Skeletal muscle tissue (tissue), 5 donors: ENCODE measurements around the gene DLK2. TPM values are rescaled to one million over a fixed set of nuclear protein-coding genes. Genes with fewer than 3 reads are reported as not detected.

Experiments used
- H3K27ac ChIP-seq: one replicate; pipeline ENCODE4 v1.7.0; 2013; ENCODE audit warnings: mild to moderate bottlenecking, low read depth, low read length, inconsistent platforms
- H3K27me3 ChIP-seq, 3 donors: one replicate each; pipeline ENCODE4 v1.7.0; 2013; ENCODE audit warnings: low read length in 3 of 3; ENCODE audit not compliant: control insufficient read depth in 3 of 3, insufficient read depth in 3 of 3
- H3K36me3 ChIP-seq, 3 donors: one replicate each; pipeline ENCODE4 v1.7.0; 2013; ENCODE audit warnings: low read length in 3 of 3; ENCODE audit not compliant: control insufficient read depth in 3 of 3, insufficient read depth in 3 of 3
- H3K4me1 ChIP-seq, 3 donors: one replicate each; pipeline ENCODE4 v1.7.0; 2013; ENCODE audit warnings: low read length in 3 of 3, mild to moderate bottlenecking in 3 of 3; ENCODE audit not compliant: control insufficient read depth in 3 of 3, insufficient read depth in 3 of 3
- H3K4me3 ChIP-seq, 3 donors: one replicate each; pipeline ENCODE4 v1.7.0; 2013; ENCODE audit warnings: low read length in 3 of 3
- H3K9ac ChIP-seq, 3 donors: one replicate each; pipeline ENCODE4 v1.7.0; 2013; ENCODE audit warnings: low read length in 3 of 3, mild to moderate bottlenecking in 3 of 3, moderate library complexity in 2 of 3, low read depth in 1 of 3
- H3K9me3 ChIP-seq, 3 donors: one replicate each; pipeline ENCODE4 v1.7.0; 2013; ENCODE audit warnings: low read length in 3 of 3; ENCODE audit not compliant: control insufficient read depth in 3 of 3
- small RNA-seq: library from RNA; depleted of rRNA; stranded (forward); fragments of <200 nt; gene quantifications from one replicate; pipeline ENCODE3, GENCODE V24; 2014
- total RNA-seq: library from RNA; depleted of rRNA; stranded (reverse); fragments of >200 nt; gene quantifications from one replicate; pipeline ENCODE4 v1.2.3, GENCODE V29; 2014
- donor health status: Osteomylitis.

The DLK2 gene
- total RNA-seq, 1 donor from 2014 or later: 1.6 TPM

DNA sequence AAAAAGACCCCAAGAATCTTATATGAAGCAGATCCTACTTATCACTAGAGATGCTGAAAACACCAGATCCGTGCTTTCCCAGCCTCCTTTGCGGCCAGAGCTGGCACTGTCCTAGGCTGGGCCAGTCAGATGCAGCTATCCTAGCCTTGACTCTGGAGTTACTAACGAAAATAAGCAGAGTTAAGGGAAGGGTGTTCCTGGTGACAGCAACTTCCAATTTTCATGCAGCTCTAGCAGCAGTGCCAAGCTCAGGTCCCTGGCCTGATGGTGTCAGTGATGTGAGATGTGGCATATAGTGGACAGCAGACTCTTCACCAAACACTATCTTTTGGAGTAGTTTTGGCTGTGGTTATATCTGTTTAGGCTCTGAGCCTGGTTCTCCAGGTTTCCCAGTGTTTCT is 53.6 kb downstream of the DLK2 start:
- H3K27me3 ChIP-seq: peaks cover 0 to 4% (median 0%) of the 10 kb centered on the region in 3 donors
- H3K9me3 ChIP-seq: no peaks in the 10 kb centered on the region
- no peak overlapping the region for H3K4me3 ChIP-seq
- no peak overlapping the region for H3K27ac ChIP-seq
- H3K4me1 ChIP-seq: no peaks in the 10 kb centered on the region
- H3K36me3 ChIP-seq: no peaks in the 10 kb centered on the region
- H3K9ac ChIP-seq: no peak overlapping the region

Small RNA genes lying within 50 kb of the gene (small RNA-seq; reads per million reads assigned to genes)
- gene MIR6780B: not detected
- gene RNU6-1113P: not detected

Other genes with a start within 250 kb of the DLK2 start
- gene DNPH1, start 226.1 kb downstream of the DLK2 start, total RNA-seq: 31.3 TPM
- gene TTBK1, start 212.1 kb downstream of the DLK2 start, total RNA-seq: not detected
- gene SLC22A7, start 157.3 kb downstream of the DLK2 start, total RNA-seq: not detected
- gene CRIP3, start 146.7 kb downstream of the DLK2 start, total RNA-seq: 2.1 TPM
- 6.3 TPM for gene ZNF318, start 85.9 kb downstream of the DLK2 start, total RNA-seq
- 8.9 TPM for gene ABCC10, start 28.0 kb downstream of the DLK2 start, total RNA-seq
- 7.8 TPM for gene TJAP1, start 22.0 kb upstream of the DLK2 start, total RNA-seq
- 0.52 TPM for gene LRRC73, start 54.8 kb upstream of the DLK2 start, total RNA-seq
- gene YIPF3, start 61.4 kb upstream of the DLK2 start, total RNA-seq: 54.3 TPM
- 21.9 TPM for gene POLR1C, start 61.5 kb upstream of the DLK2 start, total RNA-seq
- gene XPO5, start 120.5 kb upstream of the DLK2 start, total RNA-seq: 35.0 TPM
- 9.9 TPM for gene POLH, start 120.6 kb upstream of the DLK2 start, total RNA-seq
- 30.8 TPM for gene GTPBP2, start 173.7 kb upstream of the DLK2 start, total RNA-seq
- gene MAD2L1BP, start 180.3 kb upstream of the DLK2 start, total RNA-seq: 25.1 TPM
- gene RSPH9, start 189.5 kb upstream of the DLK2 start, total RNA-seq: 0.52 TPM
- 44.4 TPM for gene MRPS18A, start 232.2 kb upstream of the DLK2 start, total RNA-seq